HepG2 (cell line): Measurements from ENCODE around the gene PLD4. TPM values are rescaled to one million over a fixed set of nuclear protein-coding genes. Genes with fewer than 3 reads are reported as not detected.

Experiments
- ATAC-seq: fragments of 200-7000 bp; cut with Tn5 transposase; 3 replicates; pipeline ENCODE4 v1.9.1; 2020; ENCODE audit warnings: mild to moderate bottlenecking, moderate library complexity
- BruUV-seq: library from RNA; stranded (reverse); fragments of 400-500 nt; replicated peaks from 2 replicates; lab custom pipeline; 2021; lab: Mats Ljungman, UMichigan
- CTCF ChIA-PET: fragments of 300-600 bp; formaldehyde crosslinking; extraction: SDS; loops from one replicate; lab custom pipeline; 2021; ENCODE audit warnings: low total read pairs, inconsistent platforms, low intra/inter-chr PET ratio; lab: Yijun Ruan, JAX
- POLR2A ChIA-PET: fragments of 350-600 bp; sonication (Branson Sonifier 250); formaldehyde crosslinking; loops from one replicate; lab custom pipeline; 2020; ENCODE audit warnings: antibody characterized with exemption, inconsistent platforms; lab: Yijun Ruan, JAX
- DNase-seq: peaks from one replicate; pipeline ENCODE4 v3.0.0-alpha.2; 2015; ENCODE audit warnings: low spot score
- FAIRE-seq: peaks from 3 replicates; lab custom pipeline; 2011; peaks lifted over from hg19 to GRCh38; lab: Jason Lieb, UNC
- H2AFZ ChIP-seq: one replicate; pipeline ENCODE4 v1.6.1; 2011; ENCODE audit warnings: low read length, inconsistent platforms
- H3K27ac ChIP-seq: fragments of 300-600 bp; 3 replicates; pipeline ENCODE4 v1.8.0; 2011; ENCODE audit warnings: mixed run types, mild to moderate bottlenecking, mixed read lengths, low read length, inconsistent platforms; ENCODE audit not compliant: insufficient read depth; ENCODE audit errors: extremely low read length
- H3K27me3 ChIP-seq, 2 experiments: fragments of 200-600 bp in 1 of 2; 2 replicates in 1 of 2; 3 replicates in 1 of 2; pipeline versions ENCODE4 v1.6.0 to v1.8.0; 2011; ENCODE audit warnings: low read length in 2 of 2, mild to moderate bottlenecking in 2 of 2, moderate library complexity in 2 of 2, inconsistent platforms in 1 of 2; ENCODE audit not compliant: insufficient read depth in 2 of 2, control insufficient read depth in 1 of 2
- H3K36me3 ChIP-seq, 2 experiments: fragments of 200-600 bp in 1 of 2; replicated peaks in 1 of 2; 2 replicates in 1 of 2; 3 replicates in 1 of 2; pipeline versions ENCODE4 v1.5.1 to v1.8.0; 2011; ENCODE audit warnings: low read length in 2 of 2, inconsistent platforms in 1 of 2; ENCODE audit not compliant: insufficient read depth in 2 of 2, control insufficient read depth in 1 of 2
- H3K4me1 ChIP-seq: 2 replicates; pipeline ENCODE4 v1.5.1; 2012; ENCODE audit warnings: low read length, inconsistent platforms; ENCODE audit not compliant: insufficient read depth
- H3K4me2 ChIP-seq: 2 replicates; pipeline ENCODE4 v1.6.0; 2011; ENCODE audit warnings: low read depth, low read length, inconsistent platforms
- H3K4me3 ChIP-seq, 3 experiments: fragments of 200-600 bp in 1 of 3; sonication (generic), shearing (Covaris generic) in 1 of 3; replicated peaks in 1 of 3; 2 replicates each; pipeline ENCODE4 v1.5.1; 2011 to 2016; ENCODE audit warnings: low read length in 3 of 3, inconsistent platforms in 2 of 3, low read depth in 2 of 3, mild to moderate bottlenecking in 2 of 3, control low read depth in 1 of 3, mixed read lengths in 1 of 3; ENCODE audit not compliant: insufficient read depth in 1 of 3
- H3K79me2 ChIP-seq: one replicate; pipeline ENCODE4 v1.6.1; 2011; ENCODE audit warnings: low read length, inconsistent platforms; ENCODE audit not compliant: insufficient read depth
- H3K9ac ChIP-seq: 2 replicates; pipeline ENCODE4 v1.6.0; 2011; ENCODE audit warnings: mild to moderate bottlenecking, low read depth, low read length, inconsistent platforms; ENCODE audit not compliant: insufficient read depth
- H3K9me3 ChIP-seq: 2 replicates; pipeline ENCODE4 v1.5.1; 2012; ENCODE audit warnings: mild to moderate bottlenecking, low read length
- H4K20me1 ChIP-seq: 2 replicates; pipeline ENCODE4 v1.6.0; 2011; ENCODE audit warnings: inconsistent platforms, mild to moderate bottlenecking, low read length, moderate library complexity; ENCODE audit not compliant: insufficient read depth
- ELF3 ChIP-seq: IDR thresholded peaks from 2 replicates; pipeline ENCODE4 v1.6.1; 2016; ENCODE audit warnings: missing genetic modification reagents, missing compliant biosample characterization
- GLI4 ChIP-seq: sonication (generic); formaldehyde crosslinking; IDR thresholded peaks from 2 replicates; pipeline ENCODE4 v1.5.1; 2020; ENCODE audit warnings: missing genetic modification reagents, mild to moderate bottlenecking, moderate library complexity, borderline replicate concordance
- HNRNPUL1 ChIP-seq: fragments of 200-400 bp; formaldehyde crosslinking; IDR thresholded peaks from 2 replicates; pipeline ENCODE4 v1.6.1; 2017; ENCODE audit warnings: low read depth, mild to moderate bottlenecking, low read length, moderate library complexity
- KLF12 ChIP-seq: sonication (generic); formaldehyde crosslinking; IDR thresholded peaks from 2 replicates; pipeline ENCODE4 v1.4.0; 2020; ENCODE audit warnings: missing genetic modification reagents, borderline replicate concordance
- MIER2 ChIP-seq: IDR thresholded peaks from 2 replicates; pipeline ENCODE4 v1.6.1; 2016; ENCODE audit warnings: missing biosample characterization, missing genetic modification reagents
- PBX2 ChIP-seq: IDR thresholded peaks from 2 replicates; pipeline ENCODE4 v1.6.1; 2016; ENCODE audit warnings: control low read depth
- PCBP2 ChIP-seq: fragments of 200-400 bp; formaldehyde crosslinking; optimal IDR thresholded peaks from 2 replicates; pipeline ENCODE3; 2018; ENCODE audit warnings: low read length, low read depth; ENCODE audit not compliant: poor library complexity, severe bottlenecking
- ZBTB46 ChIP-seq: sonication (generic); formaldehyde crosslinking; IDR thresholded peaks from 2 replicates; pipeline ENCODE4 v1.4.0; 2020; ENCODE audit warnings: mild to moderate bottlenecking, missing genetic modification reagents, borderline replicate concordance
- ZFP37 ChIP-seq: sonication (generic); formaldehyde crosslinking; IDR thresholded peaks from 2 replicates; pipeline ENCODE4 v1.4.0; 2020; ENCODE audit warnings: missing genetic modification reagents, borderline replicate concordance
- ZNF253 ChIP-seq: sonication (generic); formaldehyde crosslinking; IDR thresholded peaks from 2 replicates; pipeline ENCODE4 v1.8.0; 2022; ENCODE audit warnings: mild to moderate bottlenecking, missing genetic modification reagents, borderline replicate concordance
- ZNF33B ChIP-seq: sonication (generic); formaldehyde crosslinking; IDR thresholded peaks from 2 replicates; pipeline ENCODE4 v1.5.1; 2020; ENCODE audit warnings: mild to moderate bottlenecking, missing genetic modification reagents
- ZNF382 ChIP-seq: sonication (generic); formaldehyde crosslinking; IDR thresholded peaks from 2 replicates; pipeline ENCODE4 v1.5.0; 2020; ENCODE audit warnings: missing genetic modification reagents, mild to moderate bottlenecking, borderline replicate concordance
- ZNF563 ChIP-seq: sonication (generic); formaldehyde crosslinking; IDR thresholded peaks from 2 replicates; pipeline ENCODE4 v1.8.0; 2022; ENCODE audit warnings: mild to moderate bottlenecking, moderate library complexity, missing genetic modification reagents
- ZNF607 ChIP-seq: sonication (generic); formaldehyde crosslinking; IDR thresholded peaks from 2 replicates; pipeline ENCODE4 v1.5.1; 2020; ENCODE audit warnings: missing genetic modification reagents, mild to moderate bottlenecking, borderline replicate concordance
- WGBS: methylation state at CpG from one replicate; pipeline ENCODE4 v1.1.6; 2017; ENCODE audit warnings: low lambda C conversion rate; 5-methylcytosine and 5-hydroxymethylcytosine counted together
- in situ Hi-C: cut with HindIII; loops from 2 replicates; pipeline ENCODE4 v1.10.0; 2017; ENCODE audit warnings: low pct_unique_long_range_greater_than_20kb; ENCODE audit not compliant: extremely low pct_ligation_motif_present
- intact Hi-C: fragments of 100-400 bp; cut with micrococcal nuclease; formaldehyde crosslinking; loops from one replicate; pipeline ENCODE4 v1.10.0; 2022; ENCODE audit not compliant: unreplicated experiment
- polyA plus RNA-seq, 8 experiments: library from polyadenylated mRNA; depleted of rRNA in 3 of 8; stranded (reverse) in 7 of 8; unstranded in 1 of 8; fragments of >200 nt; fragmentation: Illumina TruSeq in 4 of 8; extraction: Trizol in 4 of 8; gene quantifications; 2 replicates each; pipeline versions ENCODE4 v1.2.1 to v1.2.3, GENCODE V29; 2011 to 2016; ENCODE audit warnings: low read depth in 4 of 8, missing spikeins in 1 of 8, mixed read lengths in 1 of 8; ENCODE audit not compliant: insufficient read depth in 1 of 8
- total RNA-seq, 5 experiments: library from RNA; depleted of rRNA; stranded (reverse); fragments of >200 nt; fragmentation: Illumina TruSeq; extraction: Trizol; gene quantifications; 2 replicates each; pipeline ENCODE4 v1.2.3, GENCODE V29; 2016; ENCODE audit warnings: low read depth in 1 of 5
- TF ChIP-seq, protein P1 (sequence below): sonication (generic); formaldehyde crosslinking; IDR thresholded peaks from 2 replicates; pipeline ENCODE4 v1.5.0; 2020; ENCODE audit warnings: missing genetic modification reagents
- TF ChIP-seq, protein P2 (sequence below): sonication (generic); formaldehyde crosslinking; IDR thresholded peaks from 2 replicates; pipeline ENCODE4 v1.4.0; 2020; ENCODE audit warnings: missing genetic modification reagents

The PLD4 gene
- total and polyA plus RNA-seq, 2 of the 13 experiments (the other 11 are each of a cell fraction or from before 2014, with no cell fraction given): not detected

- TF ChIP-seq KLF12 (CRISPR knock-in tag) (no peak), ZNF253 (no peak), ZNF607 (CRISPR knock-in tag) (no peak)
Observed at GRCh38 chr14:104938436-104938835, 13.8 kb downstream of the PLD4 start (continued).

GRCh38 chr14:104938960-104939359 is 14.3 kb downstream of the PLD4 start:
- Histone ChIP-seq H3K27me3 (peaks cover 8 to 84% of the 10 kb centered on the region in 2 experiments), H3K27ac (no peak overlapping the region), H3K9me3 (no peaks in the 10 kb centered on the region), H2AFZ (no peak overlapping the region), H3K4me3 (no peak overlapping the region), H3K4me2 (no peak overlapping the region), H3K4me1 (no peaks in the 10 kb centered on the region), H3K36me3 (no peaks in the 10 kb centered on the region), H3K79me2 (no peaks in the 10 kb centered on the region), H3K9ac (no peak overlapping the region), H4K20me1 (no peaks in the 10 kb centered on the region)
- in situ Hi-C loops (no loop called here), intact Hi-C loops (no loop called here)
- ChIA-PET CTCF (no interaction called here), POLR2A (no interaction called here)
- 0% methylated on average over 1 of the region's 1 CpG for WGBS
- ATAC-seq: no peak
- TF ChIP-seq GLI4 (CRISPR knock-in tag): no peak
- TF ChIP-seq MIER2: no peak
- no peak for TF ChIP-seq ZNF382 (CRISPR knock-in tag)
- no peak for TF ChIP-seq ZNF33B (CRISPR knock-in tag)
- TF ChIP-seq, protein P1, sequence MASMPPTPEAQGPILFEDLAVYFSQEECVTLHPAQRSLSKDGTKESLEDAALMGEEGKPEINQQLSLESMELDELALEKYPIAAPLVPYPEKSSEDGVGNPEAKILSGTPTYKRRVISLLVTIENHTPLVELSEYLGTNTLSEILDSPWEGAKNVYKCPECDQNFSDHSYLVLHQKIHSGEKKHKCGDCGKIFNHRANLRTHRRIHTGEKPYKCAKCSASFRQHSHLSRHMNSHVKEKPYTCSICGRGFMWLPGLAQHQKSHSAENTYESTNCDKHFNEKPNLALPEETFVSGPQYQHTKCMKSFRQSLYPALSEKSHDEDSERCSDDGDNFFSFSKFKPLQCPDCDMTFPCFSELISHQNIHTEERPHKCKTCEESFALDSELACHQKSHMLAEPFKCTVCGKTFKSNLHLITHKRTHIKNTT (CRISPR knock-in tag): no peak
- no peak for TF ChIP-seq ZBTB46
- TF ChIP-seq PCBP2: no peak
- TF ChIP-seq ELF3 (CRISPR knock-in tag): no peak
- no peak for TF ChIP-seq ZNF563 (CRISPR knock-in tag)
- no peak for TF ChIP-seq ZFP37 (CRISPR knock-in tag)
- no peak for TF ChIP-seq PBX2 (CRISPR knock-in tag)
- TF ChIP-seq HNRNPUL1: no peak
- TF ChIP-seq, protein P2, sequence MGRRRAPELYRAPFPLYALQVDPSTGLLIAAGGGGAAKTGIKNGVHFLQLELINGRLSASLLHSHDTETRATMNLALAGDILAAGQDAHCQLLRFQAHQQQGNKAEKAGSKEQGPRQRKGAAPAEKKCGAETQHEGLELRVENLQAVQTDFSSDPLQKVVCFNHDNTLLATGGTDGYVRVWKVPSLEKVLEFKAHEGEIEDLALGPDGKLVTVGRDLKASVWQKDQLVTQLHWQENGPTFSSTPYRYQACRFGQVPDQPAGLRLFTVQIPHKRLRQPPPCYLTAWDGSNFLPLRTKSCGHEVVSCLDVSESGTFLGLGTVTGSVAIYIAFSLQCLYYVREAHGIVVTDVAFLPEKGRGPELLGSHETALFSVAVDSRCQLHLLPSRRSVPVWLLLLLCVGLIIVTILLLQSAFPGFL: no peak
- FAIRE-seq: no peak
- DNase-seq: no peak
- BruUV-seq: no TSS peak
